HG03521 (cell line): Measurements from ENCODE around the gene CDK3.

ENCODE experiments used
- ATAC-seq: cut with Tn5 transposase; IDR thresholded peaks from one replicate; pipeline ENCODE4 v1.9.1; 2021; ENCODE audit warnings: mild to moderate bottlenecking, moderate library complexity; ENCODE audit not compliant: unreplicated experiment

The CDK3 gene

GRCh38 chr17:75987041-75987440 is 13.6 kb upstream of the CDK3 start:
- ATAC-seq: no peak

- no peak for ATAC-seq
Observed at GRCh38 chr17:75991396-75991795, 9.3 kb upstream of the CDK3 start.

GRCh38 chr17:75994802-75995370 is 5.8 kb upstream of the CDK3 start:
- no peak for ATAC-seq

GRCh38 chr17:75995385-75995925 is 5.2 kb upstream of the CDK3 start:
- ATAC-seq: no peak

- ATAC-seq: no peak
Observed at GRCh38 chr17:75996665-75997590, 3.7 kb upstream of the CDK3 start.

- no peak for ATAC-seq
Observed at GRCh38 chr17:75998327-75998795, 2.3 kb upstream of the CDK3 start.

- ATAC-seq: no peak
Observed at GRCh38 chr17:76000016-76000754, 470 bp upstream of the CDK3 start.

GRCh38 chr17:76002100-76002499 is 1.4 kb downstream of the CDK3 start:
- no peak for ATAC-seq

GRCh38 chr17:76003915-76004314 is 3.3 kb downstream of the CDK3 start:
- no peak for ATAC-seq

- ATAC-seq: no peak
Observed at GRCh38 chr17:76004750-76005262, 4.2 kb downstream of the CDK3 start.

- ATAC-seq: no peak
Observed at GRCh38 chr17:76005263-76006149, 4.9 kb downstream of the CDK3 start.

- no peak for ATAC-seq
Observed at GRCh38 chr17:76007131-76007849, 6.6 kb downstream of the CDK3 start.

- ATAC-seq: no peak
Observed at GRCh38 chr17:76007850-76008165, 7.2 kb downstream of the CDK3 start.

GRCh38 chr17:76008208-76008607 is 7.6 kb downstream of the CDK3 start:
- ATAC-seq: no peak

GRCh38 chr17:76008630-76009425 is 8.2 kb downstream of the CDK3 start:
- no peak for ATAC-seq

GRCh38 chr17:76009447-76009846 is 8.8 kb downstream of the CDK3 start:
- ATAC-seq: no peak

- ATAC-seq: no peak
Observed at GRCh38 chr17:76009969-76010661, 9.5 kb downstream of the CDK3 start.

- no peak for ATAC-seq
Observed at GRCh38 chr17:76011951-76012350, 11.3 kb downstream of the CDK3 start.
